GM18508 (cell line): ENCODE data around the gene ZMPSTE24.

Source experiments
- ATAC-seq: cut with Tn5 transposase; IDR thresholded peaks from one replicate; pipeline ENCODE4 v1.9.1; 2021; ENCODE audit warnings: moderate number of reproducible peaks; ENCODE audit not compliant: insufficient read depth, unreplicated experiment

ZMPSTE24 gene

GRCh38 chr1:40302475-40302874, 44.4 kb downstream of the ZMPSTE24 start:
- no peak for ATAC-seq

GRCh38 chr1:40303051-40303771, 45.2 kb downstream of the ZMPSTE24 start:
- no peak for ATAC-seq

GRCh38 chr1:40303790-40304189, 45.8 kb downstream of the ZMPSTE24 start:
- no peak for ATAC-seq

GRCh38 chr1:40305451-40305850, 47.4 kb downstream of the ZMPSTE24 start:
- ATAC-seq = no peak

- no peak for ATAC-seq
These were observed 47.8 kb downstream of the ZMPSTE24 start for GRCh38 chr1:40305871-40306270.

GRCh38 chr1:40306296-40306695, 48.3 kb downstream of the ZMPSTE24 start:
- no peak for ATAC-seq

GRCh38 chr1:40307186-40307585, 49.1 kb downstream of the ZMPSTE24 start:
- ATAC-seq = no peak

GRCh38 chr1:40308036-40308727, 50.1 kb downstream of the ZMPSTE24 start:
- no peak for ATAC-seq

- ATAC-seq = no peak
These were observed 51.5 kb downstream of the ZMPSTE24 start for GRCh38 chr1:40309374-40310128.

GRCh38 chr1:40310129-40310461, 52.1 kb downstream of the ZMPSTE24 start:
- no peak for ATAC-seq

- ATAC-seq = no peak
These were observed 53.1 kb downstream of the ZMPSTE24 start for GRCh38 chr1:40310983-40311642.

GRCh38 chr1:40311692-40312091, 53.7 kb downstream of the ZMPSTE24 start:
- ATAC-seq = no peak

GRCh38 chr1:40312238-40313205, 54.5 kb downstream of the ZMPSTE24 start:
- no peak for ATAC-seq

GRCh38 chr1:40313329-40313957, 55.4 kb downstream of the ZMPSTE24 start:
- no peak for ATAC-seq

- no peak for ATAC-seq
These were observed 56.1 kb downstream of the ZMPSTE24 start for GRCh38 chr1:40313958-40314720.

- no peak for ATAC-seq
These were observed 56.7 kb downstream of the ZMPSTE24 start for GRCh38 chr1:40314721-40315238.

- no peak for ATAC-seq
These were observed 57.3 kb downstream of the ZMPSTE24 start for GRCh38 chr1:40315239-40315794.
